Testis (tissue), 2 donors: Measurements from ENCODE around the gene ARHGAP23.

Experiments used
- POLR2A ChIP-seq: fragments of 450-650 bp; IDR thresholded peaks from one replicate; pipeline ENCODE4 v1.6.1; 2017; ENCODE audit warnings: antibody characterized with exemption, mild to moderate bottlenecking, moderate library complexity
- TF ChIP-seq, protein P1 (sequence below), 3 experiments: fragments of 450-650 bp in 2 of 3; fragments of 200-600 bp in 1 of 3; sonication (generic) in 1 of 3; IDR thresholded peaks; one replicate each; pipeline ENCODE4 v1.5.1; 2016 to 2019; ENCODE audit warnings: antibody characterized with exemption in 3 of 3, mild to moderate bottlenecking in 2 of 3, moderate library complexity in 1 of 3

DNA sequence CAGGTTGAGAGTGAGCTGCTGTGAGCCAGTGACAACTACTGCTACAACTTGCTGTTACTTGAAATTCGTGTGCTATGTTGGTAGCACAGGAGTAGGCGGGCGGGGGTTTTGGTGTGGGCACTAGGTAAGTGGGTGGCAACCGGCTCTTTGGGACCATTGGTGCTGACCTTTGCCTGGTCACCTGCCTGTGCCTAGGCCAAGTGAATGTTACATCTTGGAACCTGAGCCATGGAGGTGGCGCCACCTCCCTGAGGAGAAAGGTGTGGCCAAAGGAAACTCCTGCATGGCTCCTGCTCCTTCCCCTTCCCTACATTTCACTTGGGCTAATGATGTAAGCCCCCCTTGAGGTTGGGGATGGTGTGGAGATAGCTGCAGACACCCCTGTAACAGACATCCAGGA lies 25.4 kb upstream of the ARHGAP23 start:
- TF ChIP-seq, protein P1, sequence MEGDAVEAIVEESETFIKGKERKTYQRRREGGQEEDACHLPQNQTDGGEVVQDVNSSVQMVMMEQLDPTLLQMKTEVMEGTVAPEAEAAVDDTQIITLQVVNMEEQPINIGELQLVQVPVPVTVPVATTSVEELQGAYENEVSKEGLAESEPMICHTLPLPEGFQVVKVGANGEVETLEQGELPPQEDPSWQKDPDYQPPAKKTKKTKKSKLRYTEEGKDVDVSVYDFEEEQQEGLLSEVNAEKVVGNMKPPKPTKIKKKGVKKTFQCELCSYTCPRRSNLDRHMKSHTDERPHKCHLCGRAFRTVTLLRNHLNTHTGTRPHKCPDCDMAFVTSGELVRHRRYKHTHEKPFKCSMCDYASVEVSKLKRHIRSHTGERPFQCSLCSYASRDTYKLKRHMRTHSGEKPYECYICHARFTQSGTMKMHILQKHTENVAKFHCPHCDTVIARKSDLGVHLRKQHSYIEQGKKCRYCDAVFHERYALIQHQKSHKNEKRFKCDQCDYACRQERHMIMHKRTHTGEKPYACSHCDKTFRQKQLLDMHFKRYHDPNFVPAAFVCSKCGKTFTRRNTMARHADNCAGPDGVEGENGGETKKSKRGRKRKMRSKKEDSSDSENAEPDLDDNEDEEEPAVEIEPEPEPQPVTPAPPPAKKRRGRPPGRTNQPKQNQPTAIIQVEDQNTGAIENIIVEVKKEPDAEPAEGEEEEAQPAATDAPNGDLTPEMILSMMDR (IDR thresholded peaks at IDR 0.05) = no peak
- no peak for TF ChIP-seq POLR2A
